SU-DHL-6 (cell line): Measurements from ENCODE around the gene LRIT1.

Source experiments
- H2AFZ ChIP-seq: fragments of 200-600 bp; sonication (generic); 2 replicates; pipeline ENCODE4 v1.6.1; 2014; ENCODE audit warnings: low read depth, mild to moderate bottlenecking, moderate library complexity, mixed read lengths, antibody characterized with exemption, low read length; ENCODE audit not compliant: severe bottlenecking
- H3F3A ChIP-seq: fragments of 200-600 bp; shearing (Covaris generic); 2 replicates; pipeline ENCODE4 v1.6.0; 2016; ENCODE audit warnings: antibody characterized with exemption, mild to moderate bottlenecking; ENCODE audit not compliant: insufficient read depth
- H3K27ac ChIP-seq: fragments of 200-600 bp; sonication (generic); 2 replicates; pipeline ENCODE4 v1.5.1; 2016; ENCODE audit warnings: low read depth, mild to moderate bottlenecking, low read length, moderate library complexity, mixed read lengths
- H3K27me3 ChIP-seq: fragments of 200-600 bp; sonication (generic), shearing (Covaris generic); 2 replicates; pipeline ENCODE4 v1.6.0; 2014; ENCODE audit warnings: mild to moderate bottlenecking, low read length
- H3K36me3 ChIP-seq: fragments of 200-600 bp; sonication (generic); 2 replicates; pipeline ENCODE4 v1.6.1; 2014; ENCODE audit warnings: mild to moderate bottlenecking, low read length, mixed read lengths
- H3K4me2 ChIP-seq: fragments of 300-600, 200-600 bp; shearing (Covaris generic), sonication (generic); 2 replicates; pipeline ENCODE4 v1.6.0; 2014; ENCODE audit warnings: low read length, low read depth, mild to moderate bottlenecking; ENCODE audit not compliant: poor library complexity, severe bottlenecking
- H3K4me3 ChIP-seq: fragments of 200-600 bp; sonication (generic); 2 replicates; pipeline ENCODE4 v1.5.1; 2014; ENCODE audit warnings: antibody characterized with exemption, low read length, mild to moderate bottlenecking, mixed read lengths; ENCODE audit not compliant: insufficient read depth, poor library complexity, severe bottlenecking
- H3K79me2 ChIP-seq: fragments of 200-600 bp; sonication (generic); 2 replicates; pipeline ENCODE4 v1.6.1; 2014; ENCODE audit warnings: mild to moderate bottlenecking, low read length, moderate library complexity; ENCODE audit not compliant: insufficient read depth
- H3K9ac ChIP-seq: fragments of 200-600 bp; sonication (generic); 2 replicates; pipeline ENCODE4 v1.7.0; 2014; ENCODE audit warnings: mild to moderate bottlenecking, low read length
- H3K9me2 ChIP-seq: fragments of 200-600 bp; sonication (generic); replicated peaks from 2 replicates; pipeline ENCODE4 v1.6.1; 2014; ENCODE audit warnings: low read length; ENCODE audit not compliant: insufficient read depth
- H3K9me3 ChIP-seq: fragments of 200-600 bp; sonication (generic); 2 replicates; pipeline ENCODE4 v1.6.1; 2014; ENCODE audit warnings: low read length, mixed read lengths; ENCODE audit not compliant: insufficient read depth
- H4K20me1 ChIP-seq: fragments of 200-600 bp; sonication (generic); 2 replicates; pipeline ENCODE4 v1.6.1; 2014; ENCODE audit warnings: low read depth, mild to moderate bottlenecking, antibody characterized with exemption, low read length, moderate library complexity, mixed read lengths
- CTCF ChIP-seq: fragments of 200-600 bp; sonication (generic); IDR thresholded peaks from one replicate; pipeline ENCODE4 v1.5.1; 2017; ENCODE audit warnings: antibody characterized with exemption, mild to moderate bottlenecking, low read length, moderate library complexity; ENCODE audit not compliant: insufficient read depth, poor library complexity, severe bottlenecking
- EZH2phosphoT487 ChIP-seq: fragments of 200-600 bp; sonication (generic), shearing (Covaris generic); conservative IDR thresholded peaks from 2 replicates; pipeline ENCODE4 v1.6.1; 2018; ENCODE audit warnings: mild to moderate bottlenecking, antibody characterized with exemption, low read length, moderate library complexity, mixed read lengths

LRIT1 gene

GRCh38 chr10:84265418-84265817 lies 24.1 kb upstream of the LRIT1 start:
- H2AFZ ChIP-seq = no peak overlapping the region
- no peaks in the 10 kb centered on the region for H3K79me2 ChIP-seq
- no peaks in the 10 kb centered on the region for H3K9me3 ChIP-seq
- no peaks in the 10 kb centered on the region for H3K9me2 ChIP-seq
- H3K27ac ChIP-seq = no peak overlapping the region
- TF ChIP-seq CTCF (no peak), EZH2phosphoT487 (no peak)
- no peaks in the 10 kb centered on the region for H3F3A ChIP-seq
- no peaks in the 10 kb centered on the region for H4K20me1 ChIP-seq
- no peak overlapping the region for H3K4me2 ChIP-seq
- no peaks in the 10 kb centered on the region for H3K36me3 ChIP-seq
- H3K4me3 ChIP-seq = no peak overlapping the region
- no peaks in the 10 kb centered on the region for H3K27me3 ChIP-seq
- no peak overlapping the region for H3K9ac ChIP-seq

- no peak overlapping the region for H3K4me3 ChIP-seq
- H3K9me3 ChIP-seq = no peaks in the 10 kb centered on the region
Observed at GRCh38 chr10:84264611-84265141, 23.3 kb upstream of the LRIT1 start.

GRCh38 chr10:84263716-84264115 lies 22.4 kb upstream of the LRIT1 start:
- no peak overlapping the region for H3K4me3 ChIP-seq
- H3K9me3 ChIP-seq = no peaks in the 10 kb centered on the region
- H2AFZ ChIP-seq = no peak overlapping the region
- H4K20me1 ChIP-seq = no peaks in the 10 kb centered on the region
- H3K9ac ChIP-seq = no peak overlapping the region
- no peaks in the 10 kb centered on the region for H3K9me2 ChIP-seq
- H3K36me3 ChIP-seq = no peaks in the 10 kb centered on the region
- no peaks in the 10 kb centered on the region for H3K27me3 ChIP-seq
- H3F3A ChIP-seq = no peaks in the 10 kb centered on the region
- no peak overlapping the region for H3K27ac ChIP-seq
- H3K4me2 ChIP-seq = no peak overlapping the region
- no peaks in the 10 kb centered on the region for H3K79me2 ChIP-seq
- no peak for TF ChIP-seq CTCF
- no peak for TF ChIP-seq EZH2phosphoT487

More at GRCh38 chr10:84264611-84265141, 23.3 kb upstream of the LRIT1 start:
- TF ChIP-seq CTCF (peak; percentile 89), EZH2phosphoT487 (no peak)
- H3K27ac ChIP-seq = no peak overlapping the region
- no peaks in the 10 kb centered on the region for H3K79me2 ChIP-seq
- no peaks in the 10 kb centered on the region for H3F3A ChIP-seq
- no peak overlapping the region for H3K9ac ChIP-seq
- no peaks in the 10 kb centered on the region for H3K9me2 ChIP-seq
- H4K20me1 ChIP-seq = no peaks in the 10 kb centered on the region
- no peak overlapping the region for H3K4me2 ChIP-seq
- H2AFZ ChIP-seq = no peak overlapping the region
- no peaks in the 10 kb centered on the region for H3K36me3 ChIP-seq
- no peaks in the 10 kb centered on the region for H3K27me3 ChIP-seq
